ENCODE measurements around the gene TAS2R13.

TAS2R13 gene

GRCh38 chr12:10863512-10864218 lies 45.7 kb downstream of the TAS2R13 start:
- DNase-seq, result no peak

GRCh38 chr12:10861366-10861765 lies 48.0 kb downstream of the TAS2R13 start:
- no peak for DNase-seq

All from CD4-positive, alpha-beta T cell treated with Interleukin-10 for 1 hour (primary cell).